Right lobe of liver (tissue), 4 donors: ENCODE results near the gene GTF2A1L.

ENCODE experiments used
- CTCF ChIP-seq, 4 donors: fragments of 200-600 bp in 3 of 4; fragments of 450-650 bp in 1 of 4; IDR thresholded peaks; one replicate each; pipeline versions ENCODE4 v1.5.1 to v1.8.0; 2016 to 2022; ENCODE audit warnings: antibody characterized with exemption in 4 of 4, mild to moderate bottlenecking in 2 of 4
- POLR2A ChIP-seq: fragments of 450-650 bp; IDR thresholded peaks from one replicate; pipeline ENCODE4 v1.6.1; 2017; ENCODE audit warnings: antibody characterized with exemption, mild to moderate bottlenecking
- donor health status: DM: no; HTN: no; CAD: no.
- donor health status: DM: no; HTN: no; CAD: no.
- donor health status: DM: no; HTN: yes; CAD: no.

GRCh38 chr2:48624696-48625095 lies 7.0 kb downstream of the GTF2A1L start:
- TF ChIP-seq CTCF (IDR thresholded peaks at IDR 0.05) (no peak), POLR2A (no peak)
